ENCODE data around the gene HAVCR2. TPM values are rescaled to one million over a fixed set of nuclear protein-coding genes. Genes with fewer than 3 reads are reported as not detected.

HAVCR2 gene
- total and polyA plus RNA-seq, 9 of the 15 experiments (the other 6 are each of a cell fraction or from before 2014, with no cell fraction given), result 0.04 to 0.11 (median 0.06) TPM; not detected in 5

- TF ChIP-seq ZNF318 (IDR thresholded peaks at IDR 0.05; ENCODE audit: borderline replicate concordance in 1 of 2, low read depth in 1 of 2), result no peak
- TF ChIP-seq ZNF512 (tag; IDR thresholded peaks at IDR 0.05), result no peak
- no peak for TF ChIP-seq TFE3 (CRISPR knock-in tag; IDR thresholded peaks at IDR 0.05)
- TF ChIP-seq PCBP1 (IDR thresholded peaks at IDR 0.05; ENCODE audit: low read depth, low read length, poor library complexity, severe bottlenecking), result no peak
- TF ChIP-seq MXI1 (IDR thresholded peaks at IDR 0.05; ENCODE audit: low read depth, low read length), result no peak
- TF ChIP-seq CEBPG (CRISPR knock-in tag; IDR thresholded peaks at IDR 0.05), result no peak
- no peak for TF ChIP-seq CEBPG (tag; conservative IDR thresholded peaks at IDR 0.05 in 1 of 2, IDR thresholded peaks at IDR 0.05 in 1 of 2)
- no peak for TF ChIP-seq NRF1 (conservative IDR thresholded peaks at IDR 0.05 in 1 of 2, IDR thresholded peaks at IDR 0.05 in 1 of 2)
- TF ChIP-seq, protein P1, sequence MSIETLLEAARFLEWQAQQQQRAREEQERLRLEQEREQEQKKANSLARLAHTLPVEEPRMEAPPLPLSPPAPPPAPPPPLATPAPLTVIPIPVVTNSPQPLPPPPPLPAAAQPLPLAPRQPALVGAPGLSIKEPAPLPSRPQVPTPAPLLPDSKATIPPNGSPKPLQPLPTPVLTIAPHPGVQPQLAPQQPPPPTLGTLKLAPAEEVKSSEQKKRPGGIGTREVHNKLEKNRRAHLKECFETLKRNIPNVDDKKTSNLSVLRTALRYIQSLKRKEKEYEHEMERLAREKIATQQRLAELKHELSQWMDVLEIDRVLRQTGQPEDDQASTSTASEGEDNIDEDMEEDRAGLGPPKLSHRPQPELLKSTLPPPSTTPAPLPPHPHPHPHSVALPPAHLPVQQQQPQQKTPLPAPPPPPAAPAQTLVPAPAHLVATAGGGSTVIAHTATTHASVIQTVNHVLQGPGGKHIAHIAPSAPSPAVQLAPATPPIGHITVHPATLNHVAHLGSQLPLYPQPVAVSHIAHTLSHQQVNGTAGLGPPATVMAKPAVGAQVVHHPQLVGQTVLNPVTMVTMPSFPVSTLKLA (conservative IDR thresholded peaks at IDR 0.05), result no peak
- no peak for TF ChIP-seq NR2C1 (IDR thresholded peaks at IDR 0.05)
- TF ChIP-seq NR2C1 (tag; IDR thresholded peaks at IDR 0.05), result no peak
- no peak for TF ChIP-seq NFE2L1 (tag; IDR thresholded peaks at IDR 0.05; ENCODE audit: borderline replicate concordance, low read depth)
- no peak for TF ChIP-seq ZNF695 (CRISPR knock-in tag; IDR thresholded peaks at IDR 0.05)
These were observed 49.7 kb downstream of the HAVCR2 start, which contains the start of gene HAVCR1 (continued) for GRCh38 chr5:157059093-157059539.

Measured in K562 (cell line).